GM12801 (cell line): ENCODE results near the gene MEI4.

ENCODE experiments used
- TF ChIP-seq, protein P1 (sequence below): IDR thresholded peaks from one replicate; pipeline ENCODE4 v1.5.1; 2011; ENCODE audit warnings: control low read depth; ENCODE audit not compliant: insufficient read length; ENCODE audit errors: extremely low read depth

MEI4 gene

DNA sequence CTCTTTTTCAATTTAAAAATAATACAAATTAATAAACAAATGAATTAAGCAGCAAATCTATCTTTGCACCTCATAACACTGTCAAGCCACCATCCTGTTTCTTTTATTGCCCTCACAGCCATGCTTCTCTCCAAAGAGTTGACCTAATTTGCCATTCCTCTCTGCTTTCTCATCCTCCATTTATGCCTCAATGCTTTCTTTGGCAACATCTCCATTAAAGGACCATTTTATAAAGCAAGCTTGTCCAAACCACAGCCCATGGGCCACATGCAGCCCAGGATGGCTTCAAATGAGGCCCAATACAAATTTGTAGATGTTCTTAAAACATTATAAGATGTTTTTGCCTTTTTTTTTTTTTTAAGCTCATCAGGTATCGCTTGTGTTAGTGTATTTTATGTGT, 26.4 kb upstream of the MEI4 start:
- TF ChIP-seq, protein P1, sequence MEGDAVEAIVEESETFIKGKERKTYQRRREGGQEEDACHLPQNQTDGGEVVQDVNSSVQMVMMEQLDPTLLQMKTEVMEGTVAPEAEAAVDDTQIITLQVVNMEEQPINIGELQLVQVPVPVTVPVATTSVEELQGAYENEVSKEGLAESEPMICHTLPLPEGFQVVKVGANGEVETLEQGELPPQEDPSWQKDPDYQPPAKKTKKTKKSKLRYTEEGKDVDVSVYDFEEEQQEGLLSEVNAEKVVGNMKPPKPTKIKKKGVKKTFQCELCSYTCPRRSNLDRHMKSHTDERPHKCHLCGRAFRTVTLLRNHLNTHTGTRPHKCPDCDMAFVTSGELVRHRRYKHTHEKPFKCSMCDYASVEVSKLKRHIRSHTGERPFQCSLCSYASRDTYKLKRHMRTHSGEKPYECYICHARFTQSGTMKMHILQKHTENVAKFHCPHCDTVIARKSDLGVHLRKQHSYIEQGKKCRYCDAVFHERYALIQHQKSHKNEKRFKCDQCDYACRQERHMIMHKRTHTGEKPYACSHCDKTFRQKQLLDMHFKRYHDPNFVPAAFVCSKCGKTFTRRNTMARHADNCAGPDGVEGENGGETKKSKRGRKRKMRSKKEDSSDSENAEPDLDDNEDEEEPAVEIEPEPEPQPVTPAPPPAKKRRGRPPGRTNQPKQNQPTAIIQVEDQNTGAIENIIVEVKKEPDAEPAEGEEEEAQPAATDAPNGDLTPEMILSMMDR = no peak

DNA sequence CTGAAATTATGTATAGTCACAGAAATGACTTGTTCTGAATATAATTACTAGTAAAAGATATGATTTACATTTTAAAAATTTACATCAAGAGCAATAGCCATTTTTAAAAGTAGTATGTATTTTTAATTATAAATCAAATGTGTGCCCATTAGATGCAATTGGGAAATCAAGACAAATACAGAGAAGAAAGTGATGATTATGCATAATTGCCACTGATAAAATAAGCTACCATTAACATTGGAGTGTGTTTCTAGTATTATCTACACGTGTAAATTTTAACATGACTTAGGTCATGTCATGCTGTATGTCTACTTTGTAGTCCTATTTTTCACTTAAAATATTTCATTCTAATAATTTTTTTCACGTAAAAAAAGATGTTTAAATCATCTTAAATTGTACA, 22.8 kb upstream of the MEI4 start:
- TF ChIP-seq, protein P1 = no peak

DNA sequence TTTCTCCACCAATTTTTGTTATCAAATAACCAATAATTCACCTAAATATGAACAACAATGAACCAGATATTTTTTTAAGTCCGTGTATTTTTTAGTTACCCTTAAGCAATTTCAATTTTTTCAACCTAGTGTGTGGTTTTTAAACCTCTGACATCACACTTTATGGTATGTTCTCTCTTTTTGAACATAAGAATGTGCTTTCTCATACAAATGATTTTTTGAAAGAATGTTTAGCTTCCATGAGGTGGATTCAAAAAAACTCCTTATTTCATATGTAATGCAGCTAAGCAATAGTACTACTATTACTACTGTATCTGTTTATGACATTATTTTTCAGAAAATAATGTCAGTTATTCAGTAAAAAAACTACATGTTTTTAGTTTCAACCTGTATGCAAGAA, 19.4 kb upstream of the MEI4 start:
- TF ChIP-seq, protein P1 = no peak

DNA sequence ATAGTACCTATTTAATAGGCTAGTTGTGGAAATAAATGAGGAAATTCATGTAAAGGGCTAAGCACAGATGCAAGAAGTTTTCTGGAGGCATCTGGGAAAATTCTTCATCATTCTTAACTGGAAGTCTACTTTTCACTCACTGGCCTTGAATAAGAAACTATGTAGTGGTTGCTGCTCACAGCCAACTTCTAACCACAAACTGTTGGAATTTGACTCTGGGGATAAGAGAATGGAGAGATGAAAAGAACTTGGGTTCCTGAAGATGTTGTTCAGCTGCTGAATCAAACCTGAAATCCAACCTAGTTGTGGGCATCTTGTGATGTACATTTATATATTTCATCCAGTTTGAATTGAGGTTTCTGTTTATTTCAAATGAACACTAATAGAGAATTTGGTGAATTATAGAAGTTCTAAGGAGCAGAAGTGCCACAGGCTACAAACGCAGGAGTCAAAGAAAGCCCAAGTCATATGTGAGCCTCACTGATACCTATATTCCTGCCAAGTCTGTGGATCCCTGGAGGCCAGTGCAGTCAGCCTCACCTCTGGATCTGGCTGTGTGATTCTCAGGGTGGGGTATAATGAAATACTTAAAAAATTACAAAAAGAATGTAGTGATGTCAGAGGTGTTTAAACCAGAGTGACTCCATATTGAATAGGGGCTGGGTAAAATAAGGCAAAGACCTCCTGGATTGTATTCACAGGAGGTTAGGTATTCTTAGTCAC, 18.7 kb upstream of the MEI4 start:
- TF ChIP-seq, protein P1 = no peak

DNA sequence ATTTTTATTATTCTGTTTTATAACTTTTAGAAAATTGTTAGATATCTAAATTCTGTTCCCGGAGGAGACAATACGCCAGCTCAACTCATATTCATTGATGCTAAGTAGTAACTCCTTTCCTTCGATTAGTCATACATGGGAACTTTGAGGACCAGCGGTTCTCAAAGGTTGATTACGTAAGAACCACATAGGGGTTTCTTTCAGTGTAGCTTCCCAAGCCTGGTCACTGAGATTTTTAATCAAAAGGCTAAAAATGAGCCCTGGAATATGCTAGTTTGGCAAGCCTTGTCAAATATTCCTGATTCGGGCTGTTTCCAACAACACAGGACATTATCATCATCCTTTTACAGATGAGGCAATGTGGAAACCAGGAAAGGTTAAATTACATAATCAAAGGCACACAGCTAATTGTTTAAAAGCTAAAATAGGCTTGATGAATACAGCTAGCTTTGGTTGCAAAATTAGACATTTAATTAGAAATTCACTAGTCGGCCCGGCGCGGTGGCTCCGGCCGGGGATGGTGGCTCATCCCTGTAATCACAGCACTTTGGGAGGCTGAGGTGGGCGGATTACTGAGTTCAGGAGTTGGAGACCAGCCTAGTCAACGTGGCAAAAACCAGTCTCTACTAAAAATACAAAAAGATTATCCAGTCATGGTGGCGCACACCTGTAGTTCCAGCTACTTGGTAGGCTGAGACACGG, 14.6 kb upstream of the MEI4 start:
- TF ChIP-seq, protein P1 = no peak

DNA sequence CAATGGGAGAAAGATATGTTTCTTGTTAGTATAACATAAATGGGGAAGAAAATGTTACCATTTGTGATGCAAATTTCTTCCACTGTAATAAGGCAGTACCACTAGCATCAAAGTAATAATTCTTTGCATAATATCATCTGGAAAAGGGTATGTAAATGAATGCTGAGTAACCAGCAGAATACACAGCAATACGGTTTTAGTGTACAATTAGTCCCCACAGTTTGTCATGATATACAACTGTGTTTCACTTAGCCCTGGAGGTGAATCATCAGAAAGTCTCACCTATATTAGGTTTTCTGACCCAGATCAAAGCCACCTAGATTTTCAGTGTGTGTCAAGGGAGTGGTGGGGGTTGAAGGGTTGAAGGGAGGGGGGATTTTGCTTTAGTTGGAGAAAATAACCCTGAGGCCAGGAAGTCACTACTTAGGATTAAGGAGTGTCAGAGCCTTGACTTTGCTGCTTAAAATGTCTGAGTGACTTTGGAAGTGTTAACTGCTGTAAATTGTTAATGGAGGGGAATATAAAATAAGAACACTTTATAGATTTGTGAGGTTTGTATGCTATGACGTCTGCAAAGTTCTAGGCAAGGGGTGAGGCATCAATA, 8.6 kb upstream of the MEI4 start:
- TF ChIP-seq, protein P1 = no peak

DNA sequence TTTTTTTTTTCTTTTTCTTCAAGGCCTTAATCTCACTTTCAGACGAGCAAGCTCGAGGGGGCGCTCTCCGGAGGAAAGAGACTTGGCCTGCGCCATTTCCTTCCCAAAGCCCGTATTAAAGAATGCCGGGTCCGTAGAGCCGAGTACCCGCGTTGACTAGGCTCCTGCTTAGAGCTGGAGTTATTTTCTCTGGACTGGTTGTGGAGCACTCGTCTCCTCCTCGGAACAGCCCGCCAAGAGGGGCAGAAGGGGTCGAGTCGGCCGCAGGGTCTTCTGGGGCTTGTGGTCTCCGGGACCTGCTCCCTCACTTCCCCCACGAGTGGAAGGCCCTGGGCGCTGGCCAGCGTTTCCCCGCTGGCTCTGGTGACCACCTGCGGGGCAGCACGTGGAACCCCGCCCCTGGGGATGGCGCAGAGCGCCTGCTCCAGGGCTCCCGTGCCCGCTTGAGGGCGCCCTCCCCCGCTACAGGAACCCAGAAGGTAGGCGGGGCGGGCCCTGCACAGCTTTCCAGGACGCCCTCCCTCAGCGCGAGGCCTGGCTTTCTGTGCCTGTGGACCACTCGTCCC, 2.7 kb upstream of the MEI4 start:
- TF ChIP-seq, protein P1 = no peak
